Fibroblast of peridontal ligament (primary cell): ENCODE measurements around the gene MAGEA6.
"Not testable (repeated sequence)": the region's sequence is repeated elsewhere in the genome, so short reads cannot be mapped to it uniquely, and the experiment has no call there.

Experiments
- DNase-seq: peaks from one replicate; pipeline ENCODE4 v3.0.0-alpha.2; 2010; ENCODE audit errors: extremely low read depth

The MAGEA6 gene, protein sequence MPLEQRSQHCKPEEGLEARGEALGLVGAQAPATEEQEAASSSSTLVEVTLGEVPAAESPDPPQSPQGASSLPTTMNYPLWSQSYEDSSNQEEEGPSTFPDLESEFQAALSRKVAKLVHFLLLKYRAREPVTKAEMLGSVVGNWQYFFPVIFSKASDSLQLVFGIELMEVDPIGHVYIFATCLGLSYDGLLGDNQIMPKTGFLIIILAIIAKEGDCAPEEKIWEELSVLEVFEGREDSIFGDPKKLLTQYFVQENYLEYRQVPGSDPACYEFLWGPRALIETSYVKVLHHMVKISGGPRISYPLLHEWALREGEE

DNA sequence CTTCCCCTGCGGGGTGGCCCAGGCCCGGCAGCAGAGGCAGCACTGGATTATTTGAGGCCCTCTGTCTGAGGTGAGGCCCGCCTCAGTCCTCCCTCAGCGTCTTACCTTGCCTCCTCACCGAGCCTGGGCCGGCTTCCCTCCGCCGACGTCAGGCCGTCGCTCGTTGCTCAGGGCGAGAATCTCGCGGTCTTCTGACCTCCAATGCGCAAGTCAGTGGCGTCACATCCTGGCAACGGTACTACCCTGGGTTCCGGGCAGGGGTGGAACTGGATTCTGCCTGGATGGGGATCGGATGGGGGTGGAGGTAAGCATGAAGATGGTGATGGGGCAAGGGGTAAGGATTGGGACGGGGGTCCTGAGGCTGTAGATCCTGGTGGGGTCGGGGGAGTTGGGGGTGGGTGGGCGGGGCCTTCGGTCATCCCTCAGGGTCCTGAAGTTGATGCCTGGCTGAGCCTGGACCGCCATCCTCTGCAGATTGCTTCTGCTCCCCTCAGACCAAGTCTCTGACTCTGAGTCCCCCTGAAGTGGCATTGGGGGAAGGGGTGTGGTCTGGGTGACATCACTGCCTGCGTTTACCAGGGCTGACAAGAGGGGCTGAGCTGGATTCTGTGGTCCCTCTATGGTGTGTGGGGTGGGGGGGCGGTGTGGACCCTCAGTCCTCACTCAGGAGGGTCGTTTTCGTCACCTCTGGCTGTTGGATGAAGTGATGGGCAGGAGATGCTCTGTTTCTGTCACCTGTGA, at the start of gene MAGEA6:
MAGEA6 (minus strand) TSS at position 141 of the 741 bp plus-strand sequence. CDS start 2,039 bp downstream, outside the sequence.
- not testable (repeated sequence) for DNase-seq

DNA sequence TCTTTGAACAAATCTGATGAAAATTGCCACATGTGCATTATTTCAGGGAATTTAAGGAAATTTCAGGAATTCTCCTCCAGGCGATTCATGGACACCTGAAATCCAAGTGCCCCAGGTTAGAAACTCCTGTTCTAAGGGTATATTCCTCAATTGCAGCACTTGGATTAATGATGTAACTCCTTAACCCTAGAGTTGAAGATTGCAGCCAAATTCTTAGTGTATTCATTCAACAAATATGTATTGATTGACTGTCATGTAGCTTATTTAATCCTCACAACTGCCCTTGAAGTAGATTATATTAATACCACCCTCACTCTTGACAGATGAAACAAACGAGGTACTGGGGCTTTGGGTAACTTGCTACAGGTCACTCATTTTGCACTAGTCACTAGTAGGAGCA, 49.8 kb upstream of the MAGEA6 start:
- peak; percentile 2 for DNase-seq

DNA sequence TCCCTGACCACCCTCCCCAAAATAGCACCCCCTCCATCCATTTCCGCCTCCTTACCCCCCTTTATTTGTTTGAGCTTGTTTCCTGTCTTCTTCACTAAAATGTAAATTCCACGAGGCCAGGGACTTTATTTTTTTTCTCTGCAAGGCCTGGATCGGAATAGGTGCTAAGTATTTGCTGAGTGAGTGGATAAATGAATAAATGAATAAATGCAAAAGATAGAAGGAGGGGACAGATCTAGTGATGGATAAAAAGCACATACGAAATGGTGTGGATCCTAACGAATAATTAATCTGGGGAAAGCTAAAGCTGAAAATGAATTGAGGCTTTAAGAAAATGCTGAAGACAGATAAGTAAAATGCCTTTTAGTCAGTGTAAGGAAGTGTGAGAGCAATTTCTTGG, 48.9 kb upstream of the MAGEA6 start:
- no peak for DNase-seq

DNA sequence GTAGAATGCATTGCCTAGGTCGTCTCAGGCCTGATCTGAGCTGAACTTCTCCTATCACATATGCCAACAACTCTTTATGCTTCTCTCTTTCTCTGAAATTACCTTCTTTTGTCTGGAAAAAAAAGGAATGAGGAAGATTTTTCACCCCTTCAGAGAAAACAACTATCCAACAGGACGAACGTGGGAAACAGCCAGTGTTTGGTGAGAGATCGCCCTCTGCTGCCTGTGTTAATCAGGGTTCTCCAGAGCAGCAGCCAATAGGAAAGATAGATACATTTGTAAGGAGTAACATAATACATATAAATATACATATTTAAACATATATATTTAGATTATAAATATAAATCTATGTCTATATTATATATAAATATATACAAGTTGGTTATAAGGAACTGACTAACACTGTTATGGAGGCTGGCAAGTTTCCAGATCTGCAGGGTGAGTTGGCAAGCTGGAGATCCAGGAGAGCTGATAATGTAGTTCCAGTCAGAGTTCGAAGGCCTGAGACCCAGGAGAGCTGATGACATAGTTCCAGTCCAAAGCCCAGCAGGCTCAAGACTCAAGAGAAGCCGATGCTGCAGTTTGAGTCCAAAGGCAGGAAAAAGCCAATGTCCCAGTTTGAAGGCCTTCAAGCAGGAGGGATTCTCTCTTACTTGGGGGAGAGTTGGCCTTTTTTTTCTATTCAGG, 47.7 kb upstream of the MAGEA6 start:
- peak; percentile 55 for DNase-seq

DNA sequence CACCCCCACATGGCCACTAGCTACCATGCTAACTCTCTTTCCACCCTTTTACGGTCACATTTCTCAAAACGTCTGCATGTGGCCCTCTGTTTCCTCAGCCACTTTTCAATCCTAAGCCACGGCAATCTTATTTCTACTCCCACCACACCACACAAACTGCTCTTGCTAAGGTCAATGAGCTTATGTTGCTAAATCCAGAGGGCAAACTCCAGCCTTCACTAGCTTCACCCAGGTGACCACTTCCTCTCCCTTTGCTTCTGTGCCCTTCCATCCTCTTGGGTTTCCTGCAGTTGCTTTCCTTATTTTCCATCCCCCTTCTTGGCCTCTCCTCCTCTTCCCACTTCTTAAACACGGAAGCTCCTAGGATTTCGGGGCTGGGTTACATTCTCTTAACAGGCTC, 44.6 kb upstream of the MAGEA6 start:
- DNase-seq: no peak

DNA sequence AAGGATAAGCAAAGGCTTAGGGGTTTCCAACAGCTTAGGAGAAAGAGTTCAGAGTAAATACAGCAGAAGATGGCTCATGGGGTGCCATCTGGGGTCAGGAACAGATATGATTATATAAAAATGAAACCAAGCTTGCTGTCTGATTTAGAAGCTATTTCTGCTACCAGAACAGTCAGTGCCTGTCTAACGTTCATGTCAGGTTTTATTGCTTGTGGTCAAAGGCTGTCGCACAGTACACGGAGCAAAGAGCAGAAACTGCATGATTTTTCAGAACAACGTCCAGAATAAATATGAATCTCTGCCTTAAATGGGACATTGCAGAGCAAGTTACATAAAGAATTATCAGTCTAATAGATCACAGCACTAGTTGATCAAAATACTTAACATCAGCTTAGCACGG, 43.7 kb upstream of the MAGEA6 start:
- no peak for DNase-seq

DNA sequence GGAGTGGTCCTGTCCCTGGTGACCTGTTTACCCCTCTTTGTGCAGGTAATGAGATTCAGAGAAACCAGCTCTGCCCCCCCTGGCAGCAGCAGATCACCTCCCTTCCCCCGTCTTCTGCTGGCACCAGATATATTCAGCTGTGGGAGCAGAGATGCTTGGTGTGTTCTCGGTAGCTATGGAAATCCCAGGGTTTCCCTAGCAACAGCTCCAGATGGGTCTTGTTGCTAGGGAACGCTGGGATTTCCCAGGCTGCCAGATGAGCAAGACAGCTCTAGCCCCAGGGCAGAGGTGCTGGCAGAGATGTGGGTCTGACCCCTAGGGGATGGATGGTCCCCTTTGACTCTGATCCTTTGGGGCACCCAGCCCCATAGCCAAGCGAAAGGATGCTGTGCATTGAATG, 40.9 kb upstream of the MAGEA6 start:
- DNase-seq: no peak

DNA sequence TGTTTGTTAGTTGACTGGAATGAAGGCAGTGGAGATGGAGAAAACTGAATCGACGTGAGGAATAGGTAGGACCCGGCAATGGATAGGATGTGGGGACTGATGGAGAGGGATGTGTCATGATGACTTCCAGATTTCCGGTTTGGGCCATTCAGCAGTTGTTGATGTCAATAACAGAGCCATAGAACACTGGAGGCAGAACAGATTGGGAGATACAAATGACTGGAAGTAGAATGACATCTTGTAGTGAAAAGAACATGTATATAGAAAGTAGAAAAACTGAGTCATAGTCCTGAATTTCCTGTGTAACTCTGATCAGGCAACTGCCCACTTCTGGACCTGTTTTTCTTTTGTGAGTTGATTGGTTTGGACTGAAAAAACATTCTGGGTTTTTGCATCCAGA, 36.5 kb upstream of the MAGEA6 start:
- DNase-seq: no peak

DNA sequence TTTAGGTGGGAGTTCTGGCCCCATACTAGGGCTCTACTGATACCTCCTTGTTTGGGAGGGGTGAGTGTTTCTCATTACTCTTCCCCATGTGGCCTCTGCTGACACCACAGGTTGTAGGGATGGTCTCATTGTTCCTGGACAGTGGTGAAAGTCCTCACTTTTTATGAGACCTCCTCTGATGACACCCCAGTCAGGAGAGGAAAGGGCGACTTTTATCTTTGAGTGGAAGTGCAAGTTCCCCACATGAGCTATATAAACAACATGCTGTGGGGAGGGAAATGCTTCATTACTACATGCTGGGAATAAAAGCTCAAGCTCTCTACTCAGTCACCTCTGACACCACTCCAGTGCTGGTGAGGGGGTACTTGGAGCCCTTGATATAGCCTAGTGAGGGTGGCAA, 29.5 kb upstream of the MAGEA6 start:
- no peak for DNase-seq

DNA sequence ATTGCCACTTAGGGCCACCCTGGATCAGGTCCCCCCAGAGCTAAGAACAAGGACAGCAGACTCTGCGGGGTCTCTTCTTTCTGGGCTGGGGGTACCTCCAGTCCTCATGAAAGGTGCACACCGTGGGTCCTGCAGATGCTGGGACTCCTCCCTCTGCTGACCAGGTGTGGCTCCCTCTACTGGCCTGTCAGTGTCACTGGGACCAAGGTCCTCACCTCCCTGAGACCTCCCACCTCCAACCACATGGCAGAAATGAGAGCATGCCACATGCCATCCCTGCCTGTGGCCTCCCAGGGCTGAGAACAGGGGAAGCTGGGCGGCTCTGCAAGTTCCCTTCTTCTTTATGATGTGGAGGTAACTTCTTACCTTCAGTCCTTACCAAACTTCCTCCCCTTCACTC, 17.6 kb upstream of the MAGEA6 start:
- DNase-seq: not testable (repeated sequence)

DNA sequence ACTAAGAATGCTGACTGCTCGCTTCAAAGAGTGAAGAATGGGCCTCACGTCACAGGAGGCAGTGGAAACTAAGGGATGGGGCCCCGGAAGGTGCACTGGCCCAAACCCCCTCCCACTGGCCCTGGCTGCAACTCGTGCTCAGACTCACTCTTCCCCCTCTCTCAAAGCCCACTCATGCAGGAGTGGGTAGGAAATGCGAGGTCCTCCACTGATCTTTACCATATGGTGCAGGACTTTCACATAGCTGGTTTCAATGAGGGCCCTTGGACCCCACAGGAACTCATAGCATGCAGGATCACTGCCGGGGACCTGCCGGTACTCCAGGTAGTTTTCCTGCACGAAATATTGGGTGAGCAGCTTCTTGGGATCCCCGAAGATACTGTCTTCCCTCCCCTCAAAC, 2.9 kb downstream of the MAGEA6 start:
- not testable (repeated sequence) for DNase-seq

DNA sequence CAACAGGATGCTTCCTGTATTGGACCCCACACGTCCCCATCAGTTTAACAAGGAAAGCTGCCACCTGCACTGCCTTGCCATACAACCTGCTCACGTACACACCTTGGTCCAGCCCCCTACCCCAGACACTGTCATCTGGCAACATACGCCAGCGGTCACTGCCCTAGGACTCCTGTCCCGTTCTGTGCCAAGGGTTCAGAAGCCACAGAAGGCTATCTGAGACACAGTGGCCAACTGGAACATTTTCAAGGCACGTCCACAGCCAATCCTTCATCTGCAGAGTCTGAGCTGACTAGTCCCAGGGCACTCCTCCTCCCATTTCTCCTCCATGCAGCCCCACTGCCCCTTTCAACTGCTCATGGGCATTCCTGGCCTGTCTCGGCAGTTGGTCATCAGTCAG, 7.9 kb downstream of the MAGEA6 start:
- not testable (repeated sequence) for DNase-seq

DNA sequence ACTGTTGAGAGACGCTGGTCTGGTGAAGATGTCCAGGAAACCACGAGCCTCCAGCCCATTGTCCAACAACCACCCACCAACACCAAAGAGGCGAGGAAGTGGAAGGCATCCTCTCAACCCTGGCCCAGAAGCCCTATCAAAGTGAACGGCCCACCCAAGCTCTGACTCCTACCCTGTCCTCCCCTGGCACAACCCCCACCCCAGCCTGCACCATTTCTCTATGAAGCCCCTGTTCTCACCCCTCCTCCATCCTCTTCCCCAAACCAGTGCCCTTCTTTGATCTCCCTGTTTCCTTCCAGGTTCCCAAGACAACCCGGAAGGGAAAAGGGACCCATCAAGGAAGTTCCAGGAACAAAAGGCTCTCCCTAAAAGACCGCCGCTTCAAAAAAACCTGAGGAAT, 9.9 kb downstream of the MAGEA6 start:
- DNase-seq: not testable (repeated sequence)

DNA sequence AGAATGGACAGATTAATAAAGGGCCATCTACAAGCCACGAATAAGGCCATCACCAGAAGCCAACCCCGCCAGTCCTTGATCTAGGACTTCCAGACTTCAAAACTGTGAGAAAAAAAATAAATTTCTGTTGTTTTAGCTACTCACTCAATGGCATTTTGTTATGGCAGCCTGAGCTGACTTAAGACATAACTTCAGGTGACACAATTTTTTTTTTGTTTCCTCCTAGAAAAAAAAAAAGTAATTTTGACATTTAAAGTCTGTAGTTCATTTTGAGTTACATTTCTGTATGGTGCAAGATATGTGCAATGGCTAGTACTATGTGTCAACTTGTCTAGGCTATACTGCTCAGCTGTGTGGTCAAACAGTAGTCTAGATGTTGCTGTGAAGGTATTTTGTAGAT, 10.6 kb downstream of the MAGEA6 start, which contains the start of gene CSAG3:
CSAG3 (plus strand) TSS at position 301 of the 400 bp plus-strand sequence.
- not testable (repeated sequence) for DNase-seq

DNA sequence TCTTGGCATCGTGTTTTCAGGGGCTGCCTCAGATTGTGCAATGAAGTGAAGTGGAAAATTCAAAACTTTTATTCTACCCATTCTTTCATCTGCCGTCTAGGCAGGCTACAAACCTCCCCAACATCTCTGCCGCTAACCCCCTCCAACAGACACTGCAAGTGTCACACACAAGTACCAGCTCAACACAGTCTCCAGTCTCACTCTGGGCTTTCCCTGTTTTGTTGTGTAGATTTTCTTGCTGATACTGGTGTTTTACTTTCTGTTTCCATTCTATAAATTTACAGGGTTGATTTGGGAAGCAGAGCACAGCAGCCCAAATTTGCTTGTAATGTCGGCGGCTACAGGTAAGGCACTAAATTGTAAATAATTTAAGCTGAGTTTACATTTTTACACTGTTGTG, 14.6 kb downstream of the MAGEA6 start:
- not testable (repeated sequence) for DNase-seq

DNA sequence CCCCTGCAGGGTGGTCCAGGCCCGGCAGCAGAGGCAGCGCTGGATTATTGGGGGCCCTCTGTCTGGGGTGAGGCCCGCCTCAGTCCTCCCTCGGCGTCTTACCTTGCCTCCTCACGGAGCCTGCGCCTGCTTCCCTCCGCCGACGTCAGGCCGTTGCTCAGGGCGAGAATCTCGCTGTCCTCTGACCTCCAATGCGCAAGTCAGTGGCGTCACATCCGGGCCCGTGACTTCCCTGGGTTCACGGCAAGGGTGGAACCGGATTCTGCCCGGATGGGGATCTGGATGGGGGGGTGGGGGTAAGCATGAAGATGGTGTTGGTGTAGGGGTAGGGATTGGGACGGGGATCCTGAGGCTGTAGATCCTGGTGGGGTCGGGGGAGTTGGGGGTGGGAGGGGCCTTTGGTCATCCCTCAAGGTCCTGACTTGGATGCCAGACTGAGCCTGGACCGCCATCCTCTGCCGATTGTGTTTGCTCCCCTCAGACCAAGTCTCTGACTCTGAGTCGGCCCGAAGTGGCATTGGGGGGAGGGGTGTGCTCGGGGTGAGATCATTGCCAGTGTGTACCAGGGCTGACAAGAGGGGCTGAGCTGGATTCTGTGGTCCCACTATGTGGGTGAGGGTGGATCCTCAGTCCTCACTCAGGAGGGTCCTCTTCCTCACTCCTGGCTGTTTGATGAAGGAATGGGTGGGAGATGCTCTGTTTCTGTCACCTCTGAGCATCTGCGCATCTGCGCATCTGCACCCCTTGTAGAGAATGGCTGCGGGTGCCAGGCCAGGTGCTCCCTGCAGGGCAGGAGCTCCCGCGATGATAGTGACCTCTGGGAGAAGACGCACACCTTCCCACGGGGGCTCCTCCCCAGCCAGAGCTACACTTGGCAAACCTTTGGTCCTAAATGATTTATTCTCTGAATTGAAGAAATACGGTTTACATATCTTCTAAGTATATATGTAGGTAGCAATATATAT, 15.5 kb downstream of the MAGEA6 start, which contains the start of gene MAGEA2:
MAGEA2 (minus strand) TSS at position 157 of the 965 bp plus-strand sequence. CDS start 2,479 bp downstream, outside the sequence.
- not testable (repeated sequence) for DNase-seq

DNA sequence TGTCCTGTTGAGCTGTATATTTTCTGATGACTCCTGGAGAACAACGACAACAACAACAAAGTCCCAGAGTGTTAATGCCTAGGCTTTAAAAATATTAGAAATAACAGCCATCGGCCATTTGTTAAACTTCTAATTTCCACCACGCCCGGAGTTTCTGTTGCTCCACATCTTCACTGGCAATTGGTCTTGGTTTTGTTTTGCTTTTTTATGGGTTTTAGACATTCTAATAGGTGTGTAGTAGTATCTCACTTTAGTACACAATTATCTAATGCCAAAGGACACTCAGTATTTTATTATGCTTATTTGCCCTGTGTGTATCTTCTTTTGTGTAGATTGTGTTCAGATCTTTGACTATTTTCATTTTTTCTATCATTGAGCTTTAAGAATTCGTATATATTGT, 30.9 kb downstream of the MAGEA6 start:
- no peak for DNase-seq

DNA sequence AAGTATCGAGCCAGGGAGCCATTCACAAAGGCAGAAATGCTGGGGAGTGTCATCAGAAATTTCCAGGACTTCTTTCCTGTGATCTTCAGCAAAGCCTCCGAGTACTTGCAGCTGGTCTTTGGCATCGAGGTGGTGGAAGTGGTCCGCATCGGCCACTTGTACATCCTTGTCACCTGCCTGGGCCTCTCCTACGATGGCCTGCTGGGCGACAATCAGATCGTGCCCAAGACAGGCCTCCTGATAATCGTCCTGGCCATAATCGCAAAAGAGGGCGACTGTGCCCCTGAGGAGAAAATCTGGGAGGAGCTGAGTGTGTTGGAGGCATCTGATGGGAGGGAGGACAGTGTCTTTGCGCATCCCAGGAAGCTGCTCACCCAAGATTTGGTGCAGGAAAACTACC, 33.0 kb downstream of the MAGEA6 start:
- not testable (repeated sequence) for DNase-seq

DNA sequence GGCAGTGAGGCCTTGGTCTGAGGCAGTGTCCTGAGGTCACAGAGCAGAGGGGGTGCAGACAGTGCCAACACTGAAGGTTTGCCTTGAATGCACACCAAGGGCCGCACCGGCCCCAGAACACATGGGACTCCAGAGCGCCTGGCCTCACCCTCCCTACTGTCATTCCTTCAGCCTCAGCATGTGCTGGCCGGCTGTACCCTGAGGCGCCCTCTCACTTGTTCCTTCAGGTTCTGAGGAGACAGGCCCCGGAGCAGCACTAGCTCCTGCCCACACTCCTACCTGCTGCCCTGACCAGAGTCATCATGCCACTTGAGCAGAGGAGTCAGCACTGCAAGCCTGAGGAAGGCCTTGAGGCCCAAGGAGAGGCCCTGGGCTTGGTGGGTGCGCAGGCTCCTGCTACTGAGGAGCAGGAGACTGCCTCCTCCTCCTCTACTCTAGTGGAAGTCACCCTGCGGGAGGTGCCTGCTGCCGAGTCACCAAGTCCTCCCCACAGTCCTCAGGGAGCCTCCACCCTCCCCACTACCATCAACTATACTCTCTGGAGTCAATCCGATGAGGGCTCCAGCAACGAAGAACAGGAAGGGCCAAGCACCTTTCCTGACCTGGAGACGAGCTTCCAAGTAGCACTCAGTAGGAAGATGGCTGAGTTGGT, 33.5 kb downstream of the MAGEA6 start:
- no peak for DNase-seq

DNA sequence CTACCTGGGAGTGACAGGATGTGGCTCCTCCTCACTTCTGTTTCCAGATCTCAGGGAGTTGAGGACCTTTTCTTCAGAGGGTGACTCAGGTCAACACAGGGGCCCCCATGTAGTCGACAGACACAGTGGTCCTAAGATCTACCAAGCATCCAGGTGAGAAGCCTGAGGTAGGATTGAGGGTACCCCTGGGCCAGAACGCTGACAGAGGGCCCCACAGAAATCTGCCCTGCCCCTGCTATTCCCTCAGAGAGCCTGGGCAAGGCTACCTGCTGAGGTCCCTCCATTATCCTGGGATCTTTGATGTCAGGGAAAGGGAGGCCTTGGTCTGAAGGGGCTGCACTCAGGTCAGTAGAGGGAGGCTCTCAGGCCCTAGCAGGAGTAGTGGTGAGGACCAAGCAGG, 34.4 kb downstream of the MAGEA6 start:
- no peak for DNase-seq
